NB4 (cell line): ENCODE data around the gene RAET1E.

ENCODE experiments used
- CTCF ChIP-seq: IDR thresholded peaks from one replicate; pipeline ENCODE4 v1.5.1; 2012; ENCODE audit warnings: low read depth, low read length
- MAX ChIP-seq: IDR thresholded peaks from 2 replicates; pipeline ENCODE4 v1.6.1; 2011; ENCODE audit warnings: low read depth, low read length
- POLR2A ChIP-seq: IDR thresholded peaks from 2 replicates; pipeline ENCODE4 v1.6.1; 2011; ENCODE audit warnings: mild to moderate bottlenecking; ENCODE audit not compliant: insufficient read length; ENCODE audit errors: extremely low read depth

DNA sequence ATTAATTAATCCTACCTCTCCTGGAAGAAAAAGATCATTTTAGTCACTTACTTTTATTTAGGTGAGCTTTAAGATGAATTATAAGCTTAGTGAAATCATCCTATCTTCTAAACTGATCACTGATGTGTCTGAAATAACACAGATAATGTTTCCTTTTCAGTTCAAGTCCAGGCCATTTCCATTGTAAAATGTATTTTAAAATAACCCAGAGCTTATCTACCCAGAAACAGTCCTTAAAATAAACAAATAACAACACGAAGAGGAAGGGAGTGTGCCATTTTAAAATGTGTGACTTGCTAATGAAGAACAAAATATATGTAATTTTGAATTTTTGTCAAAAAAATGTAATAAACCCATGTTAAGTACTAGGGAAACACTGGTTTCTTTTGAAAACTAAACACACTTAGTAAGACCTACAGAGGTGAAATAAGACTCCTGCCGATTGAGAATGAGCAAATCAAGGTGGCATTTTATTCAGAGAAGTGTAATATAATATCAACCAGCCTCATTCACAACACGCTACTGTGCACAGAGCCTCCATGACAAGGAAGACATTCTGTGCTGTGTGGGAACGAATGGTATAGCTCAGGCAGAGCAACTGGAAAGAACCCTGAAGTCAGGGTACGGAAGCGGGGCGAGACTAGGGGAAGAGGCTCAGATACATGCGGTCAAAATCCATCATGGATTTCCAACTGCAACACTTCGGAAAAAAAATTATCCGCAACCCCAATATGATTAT, 41.5 kb downstream of the RAET1E start:
- TF ChIP-seq CTCF (no peak), POLR2A (no peak), MAX (no peak)
